Effector memory CD8-positive, alpha-beta T cell (primary cell): Measurements from ENCODE around the gene DIRAS2.

ENCODE experiments used
- ATAC-seq: fragments of 150-1000 bp; cut with Tn5 transposase; replicated peaks from 2 replicates; pipeline ENCODE4 v1.10.0; 2021; ENCODE audit warnings: mild to moderate bottlenecking, moderate library complexity
- DNase-seq, 3 experiments: peaks; one replicate each; pipeline ENCODE4 v3.0.0; 2021
- H3K27ac Mint-ChIP-seq, 2 donors: one replicate each; pipeline ENCODE4 v1.8.0; 2022; ENCODE audit warnings: mild to moderate bottlenecking in 2 of 2, mixed read lengths in 2 of 2, moderate library complexity in 2 of 2
- H3K27me3 Mint-ChIP-seq, 2 donors: one replicate each; pipeline ENCODE4 v1.8.0; 2022; ENCODE audit warnings: mixed read lengths in 2 of 2
- H3K36me3 Mint-ChIP-seq: one replicate; pipeline ENCODE4 v1.8.0; 2022; ENCODE audit warnings: mild to moderate bottlenecking, moderate library complexity, mixed read lengths; ENCODE audit not compliant: insufficient read depth
- H3K4me1 Mint-ChIP-seq, 2 donors: one replicate each; pipeline ENCODE4 v1.8.0; 2022; ENCODE audit warnings: low read depth in 2 of 2, mixed read lengths in 2 of 2
- H3K4me3 Mint-ChIP-seq, 2 donors: one replicate each; pipeline ENCODE4 v1.8.0; 2022; ENCODE audit warnings: mild to moderate bottlenecking in 2 of 2, mixed read lengths in 2 of 2, moderate library complexity in 2 of 2
- H3K9me3 Mint-ChIP-seq, 2 donors: one replicate each; pipeline ENCODE4 v1.8.0; 2022; ENCODE audit warnings: mixed read lengths in 2 of 2

Gene DIRAS2

DNA sequence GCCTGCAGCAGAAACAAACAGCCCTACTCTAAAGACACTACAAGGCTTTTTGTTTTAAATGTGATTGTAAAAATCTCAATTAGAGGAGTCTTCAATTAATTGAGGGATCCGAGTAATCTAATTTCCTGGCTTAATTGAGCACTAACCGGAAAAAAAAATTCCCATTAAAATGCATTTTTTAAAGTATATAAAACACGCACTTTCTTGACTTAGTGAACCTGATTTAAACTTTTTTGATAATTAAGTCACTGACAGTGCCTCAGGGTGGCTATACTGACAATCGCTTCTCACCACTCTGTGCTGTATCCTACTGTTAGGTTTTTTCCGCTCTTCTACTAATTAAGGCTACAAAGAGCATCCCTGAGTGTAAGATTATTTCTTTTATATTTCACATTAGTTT, 44.4 kb downstream of the DIRAS2 start:
- no peak for ATAC-seq
- peaks cover 8 to 41% of the 10 kb centered on the region in 2 donors for H3K27me3 Mint-ChIP-seq
- H3K4me3 Mint-ChIP-seq = no peak overlapping the region

DNA sequence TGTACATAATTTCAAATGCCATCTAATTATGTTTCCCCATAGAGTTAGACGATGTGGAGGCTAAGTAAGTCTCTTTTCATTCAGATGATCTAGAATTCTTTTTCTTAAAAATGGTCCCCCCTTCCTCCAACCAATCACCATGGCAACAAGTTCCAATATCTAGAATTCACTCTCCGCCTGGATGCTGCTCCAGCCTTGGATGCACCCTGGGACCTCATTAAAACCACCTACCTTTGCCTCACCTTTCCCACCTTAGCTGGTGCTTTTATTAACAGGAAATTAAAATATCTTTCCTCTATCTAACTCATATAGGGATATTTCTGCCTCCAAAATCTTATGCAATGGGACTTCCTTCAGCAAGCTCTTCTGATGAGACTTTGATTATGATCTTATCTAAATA, 49.0 kb downstream of the DIRAS2 start:
- no peak overlapping the region for H3K27ac Mint-ChIP-seq

More for the DNA sequence above, 44.4 kb downstream of the DIRAS2 start:
- Mint-ChIP-seq H3K36me3 (no peaks in the 10 kb centered on the region), H3K4me1 (no peaks in the 10 kb centered on the region), H3K27ac (no peak overlapping the region), H3K9me3 (peaks cover 0 to 4% of the 10 kb centered on the region in 2 donors)
- no peak for DNase-seq

DNA sequence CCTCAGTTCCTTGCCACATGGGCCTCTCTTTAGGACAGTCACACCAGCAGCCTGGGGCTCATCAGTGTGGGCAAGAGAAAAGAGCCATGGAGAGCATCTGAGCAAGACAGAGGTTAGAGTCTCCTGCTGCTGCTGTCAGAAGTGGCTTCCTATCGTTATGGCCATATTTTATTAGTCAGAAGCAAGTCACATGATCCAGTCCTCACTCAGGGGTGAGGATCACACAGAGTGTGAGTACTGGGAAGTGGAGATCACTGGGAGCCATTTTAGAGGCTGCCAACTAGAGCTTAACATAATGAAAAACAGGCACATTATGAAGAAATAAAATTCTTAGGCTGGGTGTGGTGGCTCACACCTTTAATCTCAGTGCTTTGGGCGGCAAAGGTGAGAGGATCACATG, 62.0 kb downstream of the DIRAS2 start:
- Mint-ChIP-seq H3K27ac (no peak overlapping the region), H3K4me1 (no peaks in the 10 kb centered on the region), H3K9me3 (peaks cover 0 to 2% of the 10 kb centered on the region in 2 donors), H3K4me3 (no peak overlapping the region), H3K27me3 (peaks cover 8 to 17% of the 10 kb centered on the region in 2 donors), H3K36me3 (no peaks in the 10 kb centered on the region)
- ATAC-seq = no peak
- DNase-seq = no peak

More for the DNA sequence above, 49.0 kb downstream of the DIRAS2 start:
- Mint-ChIP-seq H3K9me3 (peaks cover 0 to 4% of the 10 kb centered on the region in 2 donors), H3K4me3 (no peak overlapping the region), H3K36me3 (no peaks in the 10 kb centered on the region), H3K27me3 (peaks cover 4 to 21% of the 10 kb centered on the region in 2 donors), H3K4me1 (no peaks in the 10 kb centered on the region)
- ATAC-seq (no peak), DNase-seq (no peak)

DNA sequence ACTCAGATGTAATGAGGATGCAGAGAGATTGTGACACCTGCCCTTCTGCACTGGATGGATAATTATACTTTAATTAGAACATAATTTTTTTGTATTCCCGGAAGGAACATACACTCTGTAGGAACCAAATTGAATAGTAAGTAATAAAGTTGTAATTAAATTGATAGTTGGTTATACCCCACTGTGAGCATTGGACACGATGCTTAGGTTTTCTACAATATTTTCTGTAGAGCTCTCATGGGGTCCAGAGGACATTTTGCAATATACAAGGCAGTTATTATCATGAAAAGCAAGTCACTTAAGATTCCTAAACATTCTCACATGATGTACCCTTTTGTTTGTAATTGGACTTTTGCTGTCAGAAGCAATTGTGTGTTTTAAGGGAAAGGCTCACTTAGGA, 63.4 kb downstream of the DIRAS2 start:
- peaks cover 8 to 13% of the 10 kb centered on the region in 2 donors for H3K27me3 Mint-ChIP-seq
- H3K4me3 Mint-ChIP-seq = no peak overlapping the region
- H3K27ac Mint-ChIP-seq = no peak overlapping the region
- H3K4me1 Mint-ChIP-seq = no peaks in the 10 kb centered on the region
- no peaks in the 10 kb centered on the region for H3K36me3 Mint-ChIP-seq
- no peak for ATAC-seq
- DNase-seq = no peak
- H3K9me3 Mint-ChIP-seq = peaks cover 0 to under 1% of the 10 kb centered on the region in 2 donors

DNA sequence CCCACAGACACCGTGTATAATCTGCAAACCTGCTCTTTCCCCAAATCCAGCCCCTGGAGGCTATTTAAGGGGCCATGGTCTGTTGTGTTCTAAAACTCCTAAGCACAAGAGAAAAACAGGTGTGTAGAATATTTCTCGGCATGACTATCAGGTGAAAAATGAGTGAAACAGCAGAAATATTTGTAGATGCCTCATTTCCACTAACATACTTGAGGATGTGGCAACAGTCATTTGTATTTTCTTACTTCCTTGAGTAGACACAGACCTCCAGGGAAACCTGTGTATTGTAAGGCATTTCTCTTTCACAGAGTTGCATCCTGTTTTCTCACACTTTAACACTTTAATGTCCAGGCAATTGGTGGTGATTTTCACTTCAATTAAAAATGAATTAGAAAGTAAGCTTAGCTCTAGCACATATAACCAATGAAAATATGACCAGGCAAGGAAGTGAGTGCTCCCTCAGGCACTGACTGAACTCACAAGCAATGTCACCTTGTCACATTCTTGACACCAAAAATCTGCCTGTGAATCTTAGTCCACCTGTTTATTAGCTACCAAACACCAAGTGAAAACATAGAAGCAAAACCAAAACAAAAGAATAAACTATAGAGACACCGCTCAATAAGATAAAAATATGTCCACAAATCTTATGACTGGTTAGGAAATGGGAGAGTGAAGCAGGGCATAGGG, 64.4 kb downstream of the DIRAS2 start:
- no peaks in the 10 kb centered on the region for H3K36me3 Mint-ChIP-seq
- H3K27ac Mint-ChIP-seq = no peak overlapping the region
- DNase-seq = no peak
- no peak for ATAC-seq
- H3K4me1 Mint-ChIP-seq = no peaks in the 10 kb centered on the region
- H3K4me3 Mint-ChIP-seq = no peak overlapping the region
- no peaks in the 10 kb centered on the region for H3K9me3 Mint-ChIP-seq
- peaks cover 8 to 15% of the 10 kb centered on the region in 2 donors for H3K27me3 Mint-ChIP-seq

DNA sequence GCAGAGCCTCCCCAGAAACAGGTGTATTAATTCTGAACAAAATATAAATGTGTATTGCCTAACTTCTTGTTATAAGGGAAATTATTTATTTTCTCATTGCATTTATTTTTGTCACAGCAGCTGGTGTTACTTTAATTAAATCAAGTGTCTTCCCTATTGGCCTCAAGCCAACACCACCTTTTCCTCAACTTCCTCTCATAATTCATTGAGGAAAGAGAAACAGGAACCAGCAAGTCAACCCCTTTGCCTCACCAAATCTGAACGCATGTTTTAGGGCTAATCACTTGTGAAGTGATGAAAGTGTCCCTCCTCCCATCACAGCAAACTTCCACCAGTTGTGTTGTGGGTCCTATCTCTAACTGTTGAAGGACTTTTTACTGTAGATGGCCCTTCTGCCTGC, 73.1 kb downstream of the DIRAS2 start:
- ATAC-seq (no peak), DNase-seq (no peak)
- no peaks in the 10 kb centered on the region for H3K36me3 Mint-ChIP-seq
- no peaks in the 10 kb centered on the region for H3K4me1 Mint-ChIP-seq
- peaks cover 8 to 11% of the 10 kb centered on the region in 2 donors for H3K27me3 Mint-ChIP-seq
- no peak overlapping the region for H3K27ac Mint-ChIP-seq
- no peaks in the 10 kb centered on the region for H3K9me3 Mint-ChIP-seq
- H3K4me3 Mint-ChIP-seq = no peak overlapping the region

DNA sequence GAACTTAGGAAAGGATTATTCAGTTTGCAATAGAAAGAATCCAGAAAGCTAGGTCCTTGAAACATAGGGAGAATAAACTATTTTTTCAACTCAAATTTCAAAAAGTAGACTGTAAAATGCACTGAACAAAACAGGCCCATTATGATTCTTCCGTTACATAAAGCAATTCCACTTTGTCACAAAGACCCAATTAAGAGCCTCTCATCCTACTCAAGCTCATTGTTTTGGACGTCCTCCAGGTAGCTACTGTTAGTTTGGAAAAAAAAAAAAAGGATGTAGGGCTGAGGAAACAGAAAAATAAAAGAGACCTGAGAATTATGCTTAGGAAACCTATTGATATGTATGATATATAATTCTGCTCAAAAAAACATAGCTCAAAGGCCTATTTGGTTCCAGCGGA, 74.0 kb downstream of the DIRAS2 start:
- Mint-ChIP-seq H3K9me3 (no peaks in the 10 kb centered on the region), H3K4me1 (no peaks in the 10 kb centered on the region), H3K36me3 (no peaks in the 10 kb centered on the region), H3K27ac (no peak overlapping the region), H3K27me3 (peaks cover 8% of the 10 kb centered on the region in 2 donors), H3K4me3 (no peak overlapping the region)
- no peak for DNase-seq
- no peak for ATAC-seq

DNA sequence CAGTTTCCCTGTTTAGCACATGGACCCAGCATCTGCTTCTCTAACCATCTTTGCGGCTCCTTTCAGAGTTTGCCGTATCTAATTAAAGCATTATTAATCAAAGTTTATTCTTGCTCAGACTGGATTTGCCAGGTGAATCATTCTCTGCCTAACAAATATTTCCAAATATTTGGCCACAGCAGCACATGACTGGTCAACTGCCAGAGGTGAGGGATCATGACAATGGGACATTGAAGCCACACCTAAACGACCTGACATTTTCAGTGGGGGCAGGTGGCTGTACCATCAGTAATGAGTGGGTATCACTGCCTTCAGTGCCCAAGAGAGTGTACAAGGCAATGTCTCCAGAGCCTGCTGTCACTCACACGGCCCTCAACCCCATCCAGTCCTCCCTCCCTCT, 80.4 kb downstream of the DIRAS2 start:
- H3K27ac Mint-ChIP-seq = no peak overlapping the region
- no peaks in the 10 kb centered on the region for H3K9me3 Mint-ChIP-seq
- H3K36me3 Mint-ChIP-seq = no peaks in the 10 kb centered on the region
- DNase-seq (no peak), ATAC-seq (no peak)
- no peaks in the 10 kb centered on the region for H3K4me1 Mint-ChIP-seq
- no peak overlapping the region for H3K4me3 Mint-ChIP-seq
- peaks cover 0 to 5% of the 10 kb centered on the region in 2 donors for H3K27me3 Mint-ChIP-seq
